GM18907 (cell line): Measurements from ENCODE around the gene CENPC.
"Not testable (repeated sequence)": the region's sequence is repeated elsewhere in the genome, so short reads cannot be mapped to it uniquely, and the experiment has no call there.

Experiments
- ATAC-seq: cut with Tn5 transposase; IDR thresholded peaks from one replicate; pipeline ENCODE4 v1.9.1; 2021; ENCODE audit warnings: mild to moderate bottlenecking, moderate library complexity; ENCODE audit not compliant: unreplicated experiment

Gene CENPC

GRCh38 chr4:67552146-67552792 lies 7.0 kb upstream of the CENPC start:
- ATAC-seq: not testable (repeated sequence)

- ATAC-seq: no peak
These were observed 5.6 kb upstream of the CENPC start for GRCh38 chr4:67550857-67551256.

GRCh38 chr4:67550451-67550850 lies 5.1 kb upstream of the CENPC start:
- peak; percentile 29 for ATAC-seq

GRCh38 chr4:67549123-67549522 lies 3.8 kb upstream of the CENPC start:
- ATAC-seq: peak; percentile 35

GRCh38 chr4:67546971-67547370 lies 1.7 kb upstream of the CENPC start:
- no peak for ATAC-seq

GRCh38 chr4:67546004-67546356 lies 677 bp upstream of the CENPC start:
- no peak for ATAC-seq

- ATAC-seq: no peak
These were observed 3.2 kb downstream of the CENPC start for GRCh38 chr4:67542076-67542475.

GRCh38 chr4:67539830-67540229 lies 5.5 kb downstream of the CENPC start:
- no peak for ATAC-seq

- no peak for ATAC-seq
These were observed 9.9 kb downstream of the CENPC start for GRCh38 chr4:67535280-67535840.

GRCh38 chr4:67533112-67533511 lies 12.2 kb downstream of the CENPC start:
- ATAC-seq: no peak

- not testable (repeated sequence) for ATAC-seq
These were observed 12.9 kb downstream of the CENPC start for GRCh38 chr4:67532397-67532796.

- ATAC-seq: no peak
These were observed 13.8 kb downstream of the CENPC start for GRCh38 chr4:67531379-67531962.

GRCh38 chr4:67524140-67524539 lies 21.2 kb downstream of the CENPC start:
- not testable (repeated sequence) for ATAC-seq

GRCh38 chr4:67522851-67523671 lies 22.2 kb downstream of the CENPC start:
- ATAC-seq: no peak

GRCh38 chr4:67522230-67522629 lies 23.1 kb downstream of the CENPC start:
- ATAC-seq: no peak

- ATAC-seq: peak; percentile 75
These were observed 23.8 kb downstream of the CENPC start for GRCh38 chr4:67521506-67521905.

- no peak for ATAC-seq
These were observed 25.2 kb downstream of the CENPC start for GRCh38 chr4:67520141-67520540.

- no peak for ATAC-seq
These were observed 32.8 kb downstream of the CENPC start for GRCh38 chr4:67512501-67512900.

- ATAC-seq: no peak
These were observed 44.9 kb downstream of the CENPC start for GRCh38 chr4:67500373-67500772.

GRCh38 chr4:67499799-67500198 lies 45.5 kb downstream of the CENPC start:
- ATAC-seq: no peak

GRCh38 chr4:67483868-67484602 lies 61.3 kb downstream of the CENPC start:
- ATAC-seq: no peak
